Measurements from ENCODE around the gene TRIM15.
"Not testable (repeated sequence)": the region's sequence is repeated elsewhere in the genome, so short reads cannot be mapped to it uniquely, and the experiment has no call there.

Gene TRIM15

GRCh38 chr6:30163090-30163917 lies at the start of gene TRIM15:
TRIM15 (plus strand) TSS chr6:30163546; CDS start chr6:30163685, 139 bp downstream.
- H3K4me1 ChIP-seq (ENCODE audit: control insufficient read depth, insufficient read depth, low read length) = no peaks in the 10 kb centered on the region
- H3K9me3 ChIP-seq (ENCODE audit: control insufficient read depth, insufficient read depth, low read length) = no peaks in the 10 kb centered on the region
- H3K27ac ChIP-seq (ENCODE audit: low read depth, low read length) = no peak within 1 kb of the TSS
- H3K4me3 ChIP-seq (ENCODE audit: low read depth, low read length) = no peak within 1 kb of the TSS
- peaks cover 14% of the 10 kb centered on the region; the same call in 1 of the 2 replicates for H3K27me3 ChIP-seq (ENCODE audit: control insufficient read depth, insufficient read depth, low read length)
- no peak within 1 kb of the TSS for H3K9ac ChIP-seq (ENCODE audit: low read depth, low read length)
- H3K36me3 ChIP-seq (ENCODE audit: control insufficient read depth, insufficient read depth, low read length) = no peaks in the 10 kb centered on the region

- H3K9ac ChIP-seq (ENCODE audit: low read depth, low read length) = no peak overlapping the region
These were observed 49.5 kb upstream of the TRIM15 start for GRCh38 chr6:30113841-30114240.

GRCh38 chr6:30116724-30117123 lies 46.6 kb upstream of the TRIM15 start:
- Histone ChIP-seq H3K4me3 (ENCODE audit: low read depth, low read length) (no peak overlapping the region), H3K9me3 (ENCODE audit: control insufficient read depth, insufficient read depth, low read length) (no peaks in the 10 kb centered on the region), H3K9ac (ENCODE audit: low read depth, low read length) (no peak overlapping the region), H3K4me1 (ENCODE audit: control insufficient read depth, insufficient read depth, low read length) (no peaks in the 10 kb centered on the region), H3K36me3 (ENCODE audit: control insufficient read depth, insufficient read depth, low read length) (no peaks in the 10 kb centered on the region), H3K27me3 (ENCODE audit: control insufficient read depth, insufficient read depth, low read length) (peaks cover 27% of the 10 kb centered on the region), H3K27ac (ENCODE audit: low read depth, low read length) (no peak overlapping the region)

More at GRCh38 chr6:30113841-30114240, 49.5 kb upstream of the TRIM15 start:
- H3K4me1 ChIP-seq (ENCODE audit: control insufficient read depth, insufficient read depth, low read length) = no peaks in the 10 kb centered on the region
- H3K9me3 ChIP-seq (ENCODE audit: control insufficient read depth, insufficient read depth, low read length) = no peaks in the 10 kb centered on the region
- H3K4me3 ChIP-seq (ENCODE audit: low read depth, low read length) = no peak overlapping the region
- H3K27ac ChIP-seq (ENCODE audit: low read depth, low read length) = no peak overlapping the region
- H3K27me3 ChIP-seq (ENCODE audit: control insufficient read depth, insufficient read depth, low read length) = peaks cover 40% of the 10 kb centered on the region
- no peaks in the 10 kb centered on the region for H3K36me3 ChIP-seq (ENCODE audit: control insufficient read depth, insufficient read depth, low read length)

- H3K9ac ChIP-seq (ENCODE audit: low read depth, low read length); H3K36me3 ChIP-seq (ENCODE audit: control insufficient read depth, insufficient read depth, low read length); H3K27ac ChIP-seq (ENCODE audit: low read depth, low read length); H3K9me3 ChIP-seq (ENCODE audit: control insufficient read depth, insufficient read depth, low read length); H3K27me3 ChIP-seq (ENCODE audit: control insufficient read depth, insufficient read depth, low read length); H3K4me1 ChIP-seq (ENCODE audit: control insufficient read depth, insufficient read depth, low read length); H3K4me3 ChIP-seq (ENCODE audit: low read depth, low read length): not testable (repeated sequence)
These were observed 44.7 kb upstream of the TRIM15 start for GRCh38 chr6:30118691-30119090.

GRCh38 chr6:30121446-30122366 lies 41.6 kb upstream of the TRIM15 start:
- H3K27ac ChIP-seq (ENCODE audit: low read depth, low read length) = no peak overlapping the region
- peaks cover 24% of the 10 kb centered on the region for H3K27me3 ChIP-seq (ENCODE audit: control insufficient read depth, insufficient read depth, low read length)
- H3K4me3 ChIP-seq (ENCODE audit: low read depth, low read length) = no peak overlapping the region
- H3K4me1 ChIP-seq (ENCODE audit: control insufficient read depth, insufficient read depth, low read length) = no peaks in the 10 kb centered on the region
- no peaks in the 10 kb centered on the region for H3K9me3 ChIP-seq (ENCODE audit: control insufficient read depth, insufficient read depth, low read length)
- H3K9ac ChIP-seq (ENCODE audit: low read depth, low read length) = no peak overlapping the region
- no peaks in the 10 kb centered on the region for H3K36me3 ChIP-seq (ENCODE audit: control insufficient read depth, insufficient read depth, low read length)

- H3K4me3 ChIP-seq (ENCODE audit: low read depth, low read length) = no peak overlapping the region
- H3K9ac ChIP-seq (ENCODE audit: low read depth, low read length) = no peak overlapping the region
- no peaks in the 10 kb centered on the region for H3K9me3 ChIP-seq (ENCODE audit: control insufficient read depth, insufficient read depth, low read length)
- H3K4me1 ChIP-seq (ENCODE audit: control insufficient read depth, insufficient read depth, low read length) = no peaks in the 10 kb centered on the region
- H3K36me3 ChIP-seq (ENCODE audit: control insufficient read depth, insufficient read depth, low read length) = no peaks in the 10 kb centered on the region
- H3K27me3 ChIP-seq (ENCODE audit: control insufficient read depth, insufficient read depth, low read length) = peaks cover 32% of the 10 kb centered on the region
- no peak overlapping the region for H3K27ac ChIP-seq (ENCODE audit: low read depth, low read length)
These were observed 40.8 kb upstream of the TRIM15 start for GRCh38 chr6:30122515-30122914.

- Histone ChIP-seq H3K4me3 (ENCODE audit: low read depth, low read length) (peak overlapping the region; percentile 67), H3K9ac (ENCODE audit: low read depth, low read length) (no peak overlapping the region), H3K36me3 (ENCODE audit: control insufficient read depth, insufficient read depth, low read length) (no peaks in the 10 kb centered on the region), H3K4me1 (ENCODE audit: control insufficient read depth, insufficient read depth, low read length) (0 out of 2 replicates have a peak, but pooled peaks cover 3% of the 10 kb centered on the region), H3K9me3 (ENCODE audit: control insufficient read depth, insufficient read depth, low read length) (no peaks in the 10 kb centered on the region), H3K27me3 (ENCODE audit: control insufficient read depth, insufficient read depth, low read length) (peaks cover 79% of the 10 kb centered on the region), H3K27ac (ENCODE audit: low read depth, low read length) (no peak overlapping the region)
These were observed 35.9 kb upstream of the TRIM15 start for GRCh38 chr6:30127238-30128093.

GRCh38 chr6:30129265-30130178 lies 33.8 kb upstream of the TRIM15 start:
- peaks cover 76% of the 10 kb centered on the region for H3K27me3 ChIP-seq (ENCODE audit: control insufficient read depth, insufficient read depth, low read length)

GRCh38 chr6:30130179-30130679 lies 33.1 kb upstream of the TRIM15 start:
- no peaks in the 10 kb centered on the region for H3K36me3 ChIP-seq (ENCODE audit: control insufficient read depth, insufficient read depth, low read length)
- peaks cover 70% of the 10 kb centered on the region for H3K27me3 ChIP-seq (ENCODE audit: control insufficient read depth, insufficient read depth, low read length)
- H3K4me3 ChIP-seq (ENCODE audit: low read depth, low read length) = no peak overlapping the region
- no peak overlapping the region for H3K27ac ChIP-seq (ENCODE audit: low read depth, low read length)
- no peak overlapping the region for H3K9ac ChIP-seq (ENCODE audit: low read depth, low read length)
- no peaks in the 10 kb centered on the region for H3K9me3 ChIP-seq (ENCODE audit: control insufficient read depth, insufficient read depth, low read length)
- H3K4me1 ChIP-seq (ENCODE audit: control insufficient read depth, insufficient read depth, low read length) = 0 out of 2 replicates have a peak, but pooled peaks cover 3% of the 10 kb centered on the region

More at GRCh38 chr6:30129265-30130178, 33.8 kb upstream of the TRIM15 start:
- no peak overlapping the region for H3K4me3 ChIP-seq (ENCODE audit: low read depth, low read length)
- H3K4me1 ChIP-seq (ENCODE audit: control insufficient read depth, insufficient read depth, low read length) = 0 out of 2 replicates have a peak, but pooled peaks cover 3% of the 10 kb centered on the region
- no peak overlapping the region for H3K27ac ChIP-seq (ENCODE audit: low read depth, low read length)
- no peaks in the 10 kb centered on the region for H3K36me3 ChIP-seq (ENCODE audit: control insufficient read depth, insufficient read depth, low read length)
- H3K9me3 ChIP-seq (ENCODE audit: control insufficient read depth, insufficient read depth, low read length) = no peaks in the 10 kb centered on the region
- no peak overlapping the region for H3K9ac ChIP-seq (ENCODE audit: low read depth, low read length)

Data from HUES48 (cell line).